ENCODE measurements around the gene KCNIP4. TPM values are rescaled to one million over a fixed set of nuclear protein-coding genes. Genes with fewer than 3 reads are reported as not detected.

The KCNIP4 gene
- total and polyA plus RNA-seq, 2 of the 8 experiments (the other 6 are each of a cell fraction or from before 2014, with no cell fraction given): 0.06 TPM; not detected in 1

DNA sequence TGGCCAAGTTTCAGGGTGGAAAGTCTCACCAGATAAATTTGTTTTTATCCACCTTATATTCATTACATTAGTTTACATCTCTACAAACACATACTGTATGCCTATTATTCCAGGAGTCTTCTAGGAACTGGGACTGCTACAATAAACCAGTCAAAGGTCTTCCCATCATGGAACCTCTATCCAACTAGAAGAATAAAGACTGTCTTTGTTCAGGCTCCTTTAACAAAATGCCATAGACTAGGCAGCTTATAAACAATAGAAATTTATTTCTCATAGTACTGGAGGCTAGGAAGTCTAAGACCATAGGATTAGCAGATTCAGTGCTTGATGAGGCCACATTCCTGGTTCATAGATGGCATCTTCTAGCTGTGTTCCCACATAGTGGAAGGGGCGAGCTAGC lies 1186.7 kb downstream of the KCNIP4 start:
- H3K14ac ChIP-seq (ENCODE audit: insufficient read length): no peak overlapping the region
- H4K91ac ChIP-seq (replicated peaks; ENCODE audit: insufficient read length, low read length): no peak overlapping the region
- no peak for DNase-seq (ENCODE audit: low read depth in 1 of 2, low spot score in 2 of 2)
- no peak overlapping the region for H3K4me3 ChIP-seq (ENCODE audit: extremely low read depth in 1 of 4, insufficient read depth in 2 of 4, low read depth in 3 of 4, low read length in 4 of 4)
- H2BK120ac ChIP-seq (replicated peaks; ENCODE audit: low read depth, low read length): no peak overlapping the region
- 84% methylated on average over 1 of the region's 1 CpG; no CpG with 5 or more reads in 1 of the 2 experiments for WGBS, 2 experiments (ENCODE audit: extremely low coverage in 1 of 2, insufficient coverage in 1 of 2, insufficient read length in 1 of 2, insufficient replicate concordance in 2 of 2, low coverage in 1 of 2, low lambda C conversion rate in 2 of 2, missing lambda C conversion rate in 1 of 2)
- H3K79me1 ChIP-seq (ENCODE audit: low read depth, low read length): no peaks in the 10 kb centered on the region
- H2BK15ac ChIP-seq (ENCODE audit: low read length): no peak overlapping the region
- no peaks in the 10 kb centered on the region for H3K9me3 ChIP-seq (ENCODE audit: insufficient read depth in 2 of 2, low read depth in 1 of 2, low read length in 1 of 2)
- no peak overlapping the region for H3K27ac ChIP-seq (ENCODE audit: low read depth, low read length)
- no peak for FAIRE-seq
- no peak overlapping the region for H3K9ac ChIP-seq (replicated peaks in 1 of 4; ENCODE audit: extremely low read depth in 1 of 4, low read depth in 3 of 4, low read length in 3 of 4)
- no peaks in the 10 kb centered on the region for H3K36me3 ChIP-seq (ENCODE audit: control insufficient read depth in 2 of 4, insufficient read depth in 4 of 4, low read length in 3 of 4)
- H3K79me2 ChIP-seq (ENCODE audit: control insufficient read depth in 1 of 2, insufficient read depth in 2 of 2, low read length in 2 of 2): no peaks in the 10 kb centered on the region
- H4K20me1 ChIP-seq (replicated peaks in 1 of 2; ENCODE audit: control insufficient read depth in 1 of 2, insufficient read depth in 2 of 2, low read length in 2 of 2): no peaks in the 10 kb centered on the region
- no peak overlapping the region for H2AFZ ChIP-seq (ENCODE audit: low read length)
- H3K23ac ChIP-seq (ENCODE audit: insufficient read length): no peak overlapping the region
- no peak overlapping the region for H4K5ac ChIP-seq (ENCODE audit: insufficient read length, low read depth, low read length)
- H2BK12ac ChIP-seq (ENCODE audit: low read depth, low read length): no peak overlapping the region
- no peak for TF ChIP-seq JUN (IDR thresholded peaks at IDR 0.05; ENCODE audit: low read depth, low read length)
- TF ChIP-seq POU5F1 (IDR thresholded peaks at IDR 0.05; ENCODE audit: low read depth, low read length): no peak
- TF ChIP-seq CHD1 (IDR thresholded peaks at IDR 0.05; ENCODE audit: low read depth, low read length): no peak
- TF ChIP-seq FOSL1 (IDR thresholded peaks at IDR 0.05; ENCODE audit: insufficient read depth, low read depth, low read length): no peak
- TF ChIP-seq, protein P1, sequence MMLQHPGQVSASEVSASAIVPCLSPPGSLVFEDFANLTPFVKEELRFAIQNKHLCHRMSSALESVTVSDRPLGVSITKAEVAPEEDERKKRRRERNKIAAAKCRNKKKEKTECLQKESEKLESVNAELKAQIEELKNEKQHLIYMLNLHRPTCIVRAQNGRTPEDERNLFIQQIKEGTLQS (IDR thresholded peaks at IDR 0.05; ENCODE audit: insufficient read depth, low read depth, low read length): no peak
- TF ChIP-seq MAFK (IDR thresholded peaks at IDR 0.05; ENCODE audit: low read depth, low read length): no peak
- no peaks in the 10 kb centered on the region for H3K23me2 ChIP-seq (ENCODE audit: low read depth, low read length)
- no peak overlapping the region for H2BK20ac ChIP-seq (ENCODE audit: low read length)
- no peak overlapping the region for H3K18ac ChIP-seq (ENCODE audit: extremely low read depth, low read length)
- POLR2A ChIA-PET (ENCODE audit: partially characterized antibody): no interaction called here
- no peak overlapping the region for H3K4ac ChIP-seq (replicated peaks; ENCODE audit: insufficient read length, low read depth, low read length)
- no peak overlapping the region for H3K56ac ChIP-seq (replicated peaks; ENCODE audit: insufficient read length, low read depth, low read length)
- H3K4me1 ChIP-seq (replicated peaks in 1 of 4; ENCODE audit: control insufficient read depth in 3 of 4, insufficient read depth in 4 of 4, low read length in 3 of 4): no peaks in the 10 kb centered on the region
- no peaks in the 10 kb centered on the region for H3K27me3 ChIP-seq (replicated peaks in 1 of 4; ENCODE audit: control insufficient read depth in 3 of 4, extremely low read depth in 1 of 4, insufficient read depth in 3 of 4, low read length in 3 of 4)
- H2BK5ac ChIP-seq (ENCODE audit: low read depth, low read length): no peak overlapping the region
- no peak overlapping the region for H3K4me2 ChIP-seq (ENCODE audit: insufficient read depth in 1 of 2, low read depth in 2 of 2, low read length in 2 of 2)
- no peak overlapping the region for H2AK5ac ChIP-seq (ENCODE audit: low read depth, low read length)
- H4K8ac ChIP-seq (ENCODE audit: extremely low read depth, insufficient read depth, low read length): no peak overlapping the region
- CTCF ChIA-PET (ENCODE audit: partially characterized antibody): interaction anchor here (0.9 to 3.2 kb wide), 5 partner anchors 9 to 693 kb away, joined by 3 to 22 read pairs (median 7); no protein-coding TSS in a partner anchor

Measured in H1 (cell line).